HG03460 (cell line): ENCODE measurements around the gene LDHD.

Experiments
- ATAC-seq: cut with Tn5 transposase; IDR thresholded peaks from one replicate; pipeline ENCODE4 v1.9.1; 2021; ENCODE audit not compliant: unreplicated experiment

Gene LDHD

DNA sequence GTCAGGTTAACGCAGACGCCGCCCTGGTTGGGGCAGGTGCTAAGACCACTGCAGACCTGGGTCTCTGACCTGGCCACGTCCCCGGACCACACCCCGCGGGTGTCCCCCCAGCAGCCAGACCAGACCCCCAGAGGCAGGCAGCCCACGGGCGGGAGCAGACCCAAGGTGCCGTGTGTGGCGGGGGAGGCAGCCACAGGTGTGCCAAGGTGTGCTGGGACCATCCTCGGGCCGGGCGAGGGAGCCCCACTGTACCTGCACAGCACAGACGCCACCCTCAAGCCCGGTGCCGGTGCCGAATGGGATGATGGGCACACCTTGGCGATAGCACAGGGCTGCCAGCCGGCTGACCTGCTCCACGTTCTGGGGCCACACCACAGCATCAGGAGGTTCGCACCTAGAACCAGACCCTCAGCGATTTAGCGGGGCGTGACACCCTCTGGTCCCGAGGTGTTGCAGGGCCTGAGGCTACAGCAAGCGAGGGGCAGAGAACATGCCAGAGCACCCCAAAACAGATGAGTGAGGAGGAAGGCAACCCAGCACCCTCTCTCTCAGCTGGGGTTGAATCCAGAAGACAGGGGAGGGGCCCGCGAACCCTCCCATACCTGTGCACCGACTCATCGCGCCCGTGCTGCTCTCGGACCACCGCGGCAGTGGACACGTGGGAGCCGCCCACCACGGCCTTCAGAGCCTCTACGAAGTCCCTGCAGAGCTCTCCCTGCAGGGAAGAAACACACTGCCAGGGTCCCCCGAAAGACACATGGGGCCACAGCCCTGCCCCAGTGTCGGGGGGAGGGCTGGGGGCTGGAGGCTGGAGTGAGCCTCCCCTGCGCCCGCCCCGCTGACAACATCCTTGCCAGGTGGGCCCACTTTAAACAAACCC is 1.4 kb downstream of the LDHD start:
- ATAC-seq, result no peak

GRCh38 chr16:75114179-75114945 is 2.2 kb downstream of the LDHD start:
- no peak for ATAC-seq

- ATAC-seq, result no peak
These were observed 2.9 kb downstream of the LDHD start for GRCh38 chr16:75113541-75114121.

GRCh38 chr16:75112734-75113491 is 3.7 kb downstream of the LDHD start:
- ATAC-seq, result no peak

DNA sequence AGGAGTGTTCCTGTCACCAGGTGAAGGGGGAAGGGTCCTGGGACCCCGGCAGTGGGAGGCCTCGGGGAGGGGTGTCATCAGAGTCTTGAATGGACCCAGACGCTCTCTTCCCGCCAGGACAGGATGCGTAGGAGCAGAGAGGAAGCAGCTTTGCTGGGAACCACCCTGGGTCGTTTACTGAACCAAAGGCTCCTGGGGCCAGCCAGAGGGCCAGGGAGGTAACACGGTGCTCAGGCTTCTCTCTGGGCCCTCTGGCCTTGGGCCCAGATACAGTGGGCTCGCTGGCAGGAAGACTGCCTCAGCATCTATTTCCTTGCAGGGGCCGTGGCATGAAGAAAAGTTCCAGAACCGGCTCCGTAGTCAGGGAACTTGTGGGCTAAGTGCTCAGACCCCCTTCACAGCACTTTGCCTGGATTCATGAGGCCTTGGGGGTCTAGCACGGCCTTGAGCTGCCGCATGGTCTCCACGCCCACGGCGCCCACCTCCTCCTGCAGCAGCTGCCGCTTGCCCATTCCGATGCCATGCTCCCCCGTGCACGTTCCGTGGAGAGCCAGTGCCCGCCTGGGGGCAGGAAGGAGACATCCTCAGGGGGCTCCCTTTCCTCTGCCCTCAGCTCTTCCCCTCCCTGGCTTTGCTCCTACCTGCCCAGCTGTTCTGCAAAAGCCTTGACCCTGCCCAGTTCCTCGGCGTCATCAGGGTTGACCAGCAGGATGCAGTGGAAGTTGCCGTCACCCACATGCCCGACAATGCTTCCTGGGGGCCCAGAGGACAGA is 4.4 kb downstream of the LDHD start:
- no peak for ATAC-seq

GRCh38 chr16:75111514-75111940 is 5.1 kb downstream of the LDHD start:
- ATAC-seq, result no peak

GRCh38 chr16:75110637-75111513 is 5.7 kb downstream of the LDHD start:
- ATAC-seq, result peak; percentile 62

- ATAC-seq, result no peak
These were observed 6.8 kb downstream of the LDHD start for GRCh38 chr16:75109732-75110243.

- ATAC-seq, result peak; percentile 41
These were observed 7.5 kb downstream of the LDHD start for GRCh38 chr16:75108792-75109731.

- ATAC-seq, result no peak
These were observed 9.1 kb downstream of the LDHD start for GRCh38 chr16:75107505-75107904.

DNA sequence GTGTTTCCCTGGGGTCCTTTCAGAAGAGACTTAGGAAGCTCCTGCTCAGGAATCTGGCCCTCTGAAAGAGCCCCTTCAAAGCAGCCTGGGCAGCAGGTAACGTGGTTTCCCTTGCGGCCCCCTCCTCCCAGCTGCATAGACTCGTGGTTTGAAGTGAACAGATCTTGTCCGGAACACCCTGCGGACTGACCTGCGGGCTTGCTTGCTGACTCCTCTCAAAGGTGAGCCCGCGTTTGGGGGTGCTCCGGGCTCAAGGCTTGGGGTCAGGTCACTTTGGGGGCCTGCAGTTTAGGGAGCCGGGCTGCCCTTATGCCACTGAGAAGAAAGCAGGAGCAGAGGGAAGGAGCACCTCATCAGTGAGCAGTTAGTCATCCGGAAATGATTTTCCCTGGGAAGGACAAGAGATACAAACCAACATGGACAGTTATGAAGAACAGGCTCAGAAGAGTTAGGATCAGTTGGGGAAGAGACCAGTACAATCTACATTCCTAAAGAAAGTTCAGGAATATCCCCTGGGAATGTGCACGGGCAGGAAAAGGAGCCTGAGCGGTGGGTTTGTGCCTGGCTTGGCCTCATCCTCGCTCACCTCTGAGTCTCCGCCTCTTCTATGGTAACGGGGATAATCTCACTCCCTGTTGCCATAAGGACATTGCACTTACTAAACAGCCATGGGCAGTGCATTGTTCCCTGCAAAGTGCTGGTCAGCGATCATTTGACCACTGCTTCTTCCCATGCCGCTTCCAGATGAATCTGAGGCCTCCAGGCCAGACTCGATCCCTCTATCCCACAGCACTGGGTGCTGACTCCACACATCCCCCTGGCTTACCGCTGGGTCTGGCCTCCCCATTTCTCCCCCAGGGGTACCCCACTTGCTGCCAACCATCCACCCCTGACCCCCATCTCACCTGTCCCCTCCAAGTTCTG is 10.0 kb downstream of the LDHD start:
- ATAC-seq, result no peak

GRCh38 chr16:75105306-75106061 is 11.1 kb downstream of the LDHD start:
- no peak for ATAC-seq

- no peak for ATAC-seq
These were observed 11.7 kb downstream of the LDHD start for GRCh38 chr16:75104836-75105235.

GRCh38 chr16:75103994-75104393 is 12.6 kb downstream of the LDHD start:
- no peak for ATAC-seq

GRCh38 chr16:75102595-75102994 is 14.0 kb downstream of the LDHD start:
- no peak for ATAC-seq

- no peak for ATAC-seq
These were observed 14.9 kb downstream of the LDHD start for GRCh38 chr16:75101635-75102034.
